PC-3 (cell line): ENCODE measurements around the gene RGS3. TPM values are rescaled to one million over a fixed set of nuclear protein-coding genes. Genes with fewer than 3 reads are reported as not detected.
A peak's percentile ranks its signal among the peaks of the same experiment; 100 is the strongest.

Experiments used
- ATAC-seq: fragments of 200-7000 bp; cut with Tn5 transposase; 2 replicates; pipeline ENCODE4 v1.9.1; 2020; ENCODE audit warnings: mild to moderate bottlenecking, moderate library complexity
- BruUV-seq: library from RNA; stranded (reverse); fragments of 400-500 nt; replicated peaks from 2 replicates; lab custom pipeline; 2021; lab: Mats Ljungman, UMichigan
- CTCF ChIA-PET: fragments of 300-600 bp; sonication (Branson Sonifier 250); formaldehyde crosslinking; loops from one replicate; lab custom pipeline; 2022; ENCODE audit warnings: antibody characterized with exemption; lab: Charles Lee
- POLR2A ChIA-PET: fragments of 300-600 bp; sonication (Branson Sonifier 250); formaldehyde crosslinking; loops from one replicate; lab custom pipeline; 2022; ENCODE audit warnings: antibody characterized with exemption; ENCODE audit not compliant: unreplicated experiment; lab: Charles Lee
- DNase-seq: peaks from one replicate; pipeline ENCODE4 v3.0.0-alpha.2; 2015
- H2AFZ ChIP-seq: fragments of 300-600 bp; sonication (generic); 2 replicates; pipeline ENCODE4 v1.6.0; 2016; ENCODE audit warnings: antibody characterized with exemption, low read length
- H3F3A ChIP-seq: fragments of 300-600 bp; sonication (generic); one replicate; pipeline ENCODE4 v1.6.0; 2017; ENCODE audit warnings: antibody characterized with exemption, low read length, control low read depth, mild to moderate bottlenecking; ENCODE audit not compliant: unreplicated experiment
- H3K27ac ChIP-seq: fragments of 300-600 bp; sonication (generic); 2 replicates; pipeline ENCODE4 v1.5.1; 2016; ENCODE audit warnings: mild to moderate bottlenecking, low read length
- H3K27me3 ChIP-seq: fragments of 300-600 bp; sonication (generic); 2 replicates; pipeline ENCODE4 v1.6.1; 2016; ENCODE audit warnings: low read length, mixed read lengths
- H3K36me3 ChIP-seq: fragments of 300-600 bp; sonication (generic); 2 replicates; pipeline ENCODE4 v1.6.1; 2016; ENCODE audit warnings: low read depth, mixed run types, low read length, mixed read lengths
- H3K4me1 ChIP-seq: fragments of 300-600 bp; sonication (generic); 2 replicates; pipeline ENCODE4 v1.5.1; 2016; ENCODE audit warnings: low read length; ENCODE audit not compliant: insufficient read depth
- H3K4me2 ChIP-seq: fragments of 300-600 bp; sonication (generic); 2 replicates; pipeline ENCODE4 v1.6.0; 2016; ENCODE audit warnings: low read length
- H3K4me3 ChIP-seq: fragments of 300-600 bp; sonication (generic); 2 replicates; pipeline ENCODE4 v1.5.1; 2016; ENCODE audit warnings: mild to moderate bottlenecking, low read length, mixed read lengths
- H3K79me2 ChIP-seq: fragments of 300-600 bp; sonication (generic); 2 replicates; pipeline ENCODE4 v1.6.1; 2017; ENCODE audit warnings: low read length, mixed read lengths
- H3K9ac ChIP-seq: fragments of 300-600 bp; sonication (generic); 2 replicates; pipeline ENCODE4 v1.6.0; 2016; ENCODE audit warnings: mild to moderate bottlenecking, low read length
- H3K9me2 ChIP-seq: fragments of 300-600 bp; sonication (generic); replicated peaks from 2 replicates; pipeline ENCODE4 v1.6.1; 2016; ENCODE audit warnings: mixed run types, low read length, mixed read lengths
- H3K9me3 ChIP-seq: fragments of 300-600 bp; sonication (generic); 2 replicates; pipeline ENCODE4 v1.6.1; 2016; ENCODE audit warnings: low read length, mixed read lengths
- H4K20me1 ChIP-seq: fragments of 300-600 bp; sonication (generic); 2 replicates; pipeline ENCODE4 v1.6.1; 2016; ENCODE audit warnings: low read length, mixed read lengths
- EZH2 ChIP-seq: fragments of 300-600 bp; sonication (generic); IDR thresholded peaks from one replicate; pipeline ENCODE4 v1.6.1; 2017; ENCODE audit warnings: antibody characterized with exemption, mild to moderate bottlenecking, low read length; ENCODE audit not compliant: unreplicated experiment
- EZH2phosphoT487 ChIP-seq: fragments of 300-600 bp; sonication (generic); IDR thresholded peaks from 2 replicates; pipeline ENCODE4 v1.6.1; 2018; ENCODE audit warnings: mild to moderate bottlenecking, antibody characterized with exemption, low read length, borderline replicate concordance
- intact Hi-C: fragments of 100-400 bp; cut with micrococcal nuclease; formaldehyde crosslinking; loops from 2 replicates; pipeline ENCODE4 v1.9.0; 2023
- total RNA-seq: library from RNA; depleted of rRNA; stranded (reverse); fragments of >200 nt; gene quantifications from 2 replicates; pipeline ENCODE4 v1.2.3, GENCODE V29; 2014
- TF ChIP-seq, protein P1 (sequence below): fragments of 300-600 bp; sonication (generic); conservative IDR thresholded peaks from 2 replicates; pipeline ENCODE4 v1.5.1; 2017; ENCODE audit warnings: antibody characterized with exemption, low read depth, mild to moderate bottlenecking, low read length

Gene RGS3
- total RNA-seq, 1 experiment from 2014 or later = 26.3 TPM

DNA sequence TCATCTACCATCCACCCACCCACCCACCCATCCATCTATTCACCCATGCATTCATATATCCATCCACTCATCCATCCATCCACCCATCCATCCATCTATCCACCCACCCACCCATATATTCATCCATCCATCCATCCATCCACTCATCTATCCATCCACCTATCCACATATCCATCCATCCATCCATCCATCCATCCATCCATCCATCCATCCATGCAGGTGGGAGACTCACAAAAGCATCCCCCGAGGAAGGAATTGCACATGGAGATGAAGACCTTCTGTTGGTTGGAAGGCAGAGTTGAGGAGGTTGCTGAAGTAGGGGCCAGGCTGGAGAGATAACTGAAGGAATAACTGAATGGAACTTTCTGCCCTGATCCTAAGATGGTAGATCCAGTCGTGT lies 126.9 kb downstream of the RGS3 start:
- H3K9me2 ChIP-seq = no peaks in the 10 kb centered on the region
- no peaks in the 10 kb centered on the region for H3K9me3 ChIP-seq
- CTCF ChIA-PET = interaction anchor here (1.1 to 5.5 kb wide), 2 partner anchors 66 to 144 kb away, joined by 7 to 67 read pairs; no protein-coding TSS in a partner anchor
- ATAC-seq (no peak), DNase-seq (no peak)
- no peaks in the 10 kb centered on the region for H3K27me3 ChIP-seq
- POLR2A ChIA-PET = no interaction called here
- intact Hi-C loops = loop anchor here (2.0 kb wide), 1 partner anchor 144 kb away; no protein-coding TSS in a partner anchor
- H2AFZ ChIP-seq = no peak overlapping the region
- H3F3A ChIP-seq = no peaks in the 10 kb centered on the region
- no peak overlapping the region for H3K4me3 ChIP-seq
- H3K4me2 ChIP-seq = no peak overlapping the region
- no peak overlapping the region for H3K9ac ChIP-seq
- TF ChIP-seq EZH2phosphoT487 = no peak
- no peak for TF ChIP-seq EZH2
- TF ChIP-seq, protein P1, sequence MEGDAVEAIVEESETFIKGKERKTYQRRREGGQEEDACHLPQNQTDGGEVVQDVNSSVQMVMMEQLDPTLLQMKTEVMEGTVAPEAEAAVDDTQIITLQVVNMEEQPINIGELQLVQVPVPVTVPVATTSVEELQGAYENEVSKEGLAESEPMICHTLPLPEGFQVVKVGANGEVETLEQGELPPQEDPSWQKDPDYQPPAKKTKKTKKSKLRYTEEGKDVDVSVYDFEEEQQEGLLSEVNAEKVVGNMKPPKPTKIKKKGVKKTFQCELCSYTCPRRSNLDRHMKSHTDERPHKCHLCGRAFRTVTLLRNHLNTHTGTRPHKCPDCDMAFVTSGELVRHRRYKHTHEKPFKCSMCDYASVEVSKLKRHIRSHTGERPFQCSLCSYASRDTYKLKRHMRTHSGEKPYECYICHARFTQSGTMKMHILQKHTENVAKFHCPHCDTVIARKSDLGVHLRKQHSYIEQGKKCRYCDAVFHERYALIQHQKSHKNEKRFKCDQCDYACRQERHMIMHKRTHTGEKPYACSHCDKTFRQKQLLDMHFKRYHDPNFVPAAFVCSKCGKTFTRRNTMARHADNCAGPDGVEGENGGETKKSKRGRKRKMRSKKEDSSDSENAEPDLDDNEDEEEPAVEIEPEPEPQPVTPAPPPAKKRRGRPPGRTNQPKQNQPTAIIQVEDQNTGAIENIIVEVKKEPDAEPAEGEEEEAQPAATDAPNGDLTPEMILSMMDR = no peak
- H3K4me1 ChIP-seq = no peaks in the 10 kb centered on the region
- no peaks in the 10 kb centered on the region; the same call in 1 of the 2 replicates for H3K36me3 ChIP-seq
- H4K20me1 ChIP-seq = no peaks in the 10 kb centered on the region
- no peak overlapping the region for H3K27ac ChIP-seq
- H3K79me2 ChIP-seq = no peaks in the 10 kb centered on the region
- BruUV-seq = no TSS peak

DNA sequence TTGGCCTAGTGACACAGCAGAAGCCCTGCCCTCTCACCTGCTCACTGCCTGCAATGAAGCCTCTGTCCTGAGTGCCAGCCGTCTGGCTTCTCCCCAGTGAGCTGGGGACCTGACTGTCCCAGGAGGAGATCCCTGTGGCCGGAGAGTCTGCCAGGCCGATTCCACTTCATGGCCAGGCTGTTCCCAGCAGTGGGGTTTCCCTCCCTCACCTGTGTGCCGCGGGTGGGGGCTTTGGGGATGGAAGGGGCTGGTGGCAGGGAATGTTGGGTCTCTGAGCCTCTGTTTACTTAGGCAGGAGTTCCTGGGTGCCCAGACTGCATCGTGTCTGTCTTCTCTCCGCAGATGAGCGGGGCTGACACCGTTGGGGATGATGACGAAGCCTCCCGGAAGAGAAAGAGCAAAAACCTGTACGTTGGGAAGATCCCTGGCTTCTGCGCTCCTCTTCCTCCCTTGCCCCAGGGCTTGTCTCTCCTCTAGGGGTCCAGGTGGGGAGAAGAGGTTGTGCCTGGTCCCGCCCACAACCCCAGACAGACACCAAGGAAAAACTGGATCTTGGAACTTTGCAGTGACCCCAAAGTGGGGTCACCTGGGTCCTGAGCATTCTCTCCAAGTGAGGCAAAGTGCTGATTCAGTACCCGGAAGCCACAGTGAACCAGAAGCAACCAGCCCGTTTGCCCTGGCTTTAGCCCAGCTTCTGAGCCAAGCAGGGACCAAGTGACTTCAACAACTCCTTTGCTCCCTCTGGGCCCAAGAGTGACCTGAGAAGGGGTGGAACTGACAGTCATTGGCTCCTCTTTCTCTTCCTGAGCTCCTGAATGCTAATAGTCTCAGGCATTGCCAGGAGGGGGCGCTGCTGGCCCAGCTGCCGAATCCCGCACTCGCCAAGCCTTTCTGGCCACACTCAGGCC lies 127.7 kb downstream of the RGS3 start:
- Histone ChIP-seq H3K4me3 (no peak overlapping the region), H4K20me1 (no peaks in the 10 kb centered on the region), H3K9ac (no peak overlapping the region), H3K79me2 (no peaks in the 10 kb centered on the region), H3K4me2 (no peak overlapping the region), H3K4me1 (no peaks in the 10 kb centered on the region), H3K9me2 (no peaks in the 10 kb centered on the region), H3K9me3 (no peaks in the 10 kb centered on the region), H2AFZ (no peak overlapping the region), H3K27ac (no peak overlapping the region), H3F3A (no peaks in the 10 kb centered on the region), H3K27me3 (no peaks in the 10 kb centered on the region), H3K36me3 (no peaks in the 10 kb centered on the region; the same call in 1 of the 2 replicates)
- POLR2A ChIA-PET = no interaction called here
- ATAC-seq = peak; percentile 66
- intact Hi-C loops = loop anchor here (1.0 to 2.0 kb wide), 2 partner anchors 64 to 144 kb away; no protein-coding TSS in a partner anchor
- no TSS peak for BruUV-seq
- TF ChIP-seq, protein P1 = peak; percentile 83
- TF ChIP-seq EZH2phosphoT487 = no peak
- no peak for TF ChIP-seq EZH2
- peak; percentile 66 for DNase-seq
- CTCF ChIA-PET = interaction anchor here (0.6 to 5.5 kb wide), 5 partner anchors 12 to 215 kb away, joined by 3 to 67 read pairs (median 5); no protein-coding TSS in a partner anchor
